ENCODE data around the gene C3orf49.

The C3orf49 gene

DNA sequence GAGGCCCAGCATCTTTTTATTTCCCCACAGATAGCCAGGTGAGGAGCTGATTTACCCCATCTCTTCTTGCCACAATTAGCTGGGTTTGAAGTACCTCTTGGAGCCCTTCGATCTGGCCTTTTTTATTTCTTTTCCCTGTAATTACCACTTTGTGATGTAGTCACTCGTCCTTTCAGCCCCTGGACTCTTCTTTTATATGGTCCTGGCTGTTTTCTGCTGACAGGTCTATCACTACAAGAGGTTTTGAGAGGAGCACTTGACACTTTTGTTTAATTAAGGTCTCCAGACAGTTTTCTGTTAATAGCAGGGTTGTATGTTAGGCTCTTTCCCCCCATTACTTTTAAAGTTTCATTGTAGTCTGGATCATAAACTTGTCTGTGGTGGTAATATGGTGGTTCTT is 56.4 kb downstream of the C3orf49 start:
- no peak for TF ChIP-seq CEBPB (IDR thresholded peaks at IDR 0.05)
- no peak for TF ChIP-seq NFIC (IDR thresholded peaks at IDR 0.05)
- TF ChIP-seq, protein P1, sequence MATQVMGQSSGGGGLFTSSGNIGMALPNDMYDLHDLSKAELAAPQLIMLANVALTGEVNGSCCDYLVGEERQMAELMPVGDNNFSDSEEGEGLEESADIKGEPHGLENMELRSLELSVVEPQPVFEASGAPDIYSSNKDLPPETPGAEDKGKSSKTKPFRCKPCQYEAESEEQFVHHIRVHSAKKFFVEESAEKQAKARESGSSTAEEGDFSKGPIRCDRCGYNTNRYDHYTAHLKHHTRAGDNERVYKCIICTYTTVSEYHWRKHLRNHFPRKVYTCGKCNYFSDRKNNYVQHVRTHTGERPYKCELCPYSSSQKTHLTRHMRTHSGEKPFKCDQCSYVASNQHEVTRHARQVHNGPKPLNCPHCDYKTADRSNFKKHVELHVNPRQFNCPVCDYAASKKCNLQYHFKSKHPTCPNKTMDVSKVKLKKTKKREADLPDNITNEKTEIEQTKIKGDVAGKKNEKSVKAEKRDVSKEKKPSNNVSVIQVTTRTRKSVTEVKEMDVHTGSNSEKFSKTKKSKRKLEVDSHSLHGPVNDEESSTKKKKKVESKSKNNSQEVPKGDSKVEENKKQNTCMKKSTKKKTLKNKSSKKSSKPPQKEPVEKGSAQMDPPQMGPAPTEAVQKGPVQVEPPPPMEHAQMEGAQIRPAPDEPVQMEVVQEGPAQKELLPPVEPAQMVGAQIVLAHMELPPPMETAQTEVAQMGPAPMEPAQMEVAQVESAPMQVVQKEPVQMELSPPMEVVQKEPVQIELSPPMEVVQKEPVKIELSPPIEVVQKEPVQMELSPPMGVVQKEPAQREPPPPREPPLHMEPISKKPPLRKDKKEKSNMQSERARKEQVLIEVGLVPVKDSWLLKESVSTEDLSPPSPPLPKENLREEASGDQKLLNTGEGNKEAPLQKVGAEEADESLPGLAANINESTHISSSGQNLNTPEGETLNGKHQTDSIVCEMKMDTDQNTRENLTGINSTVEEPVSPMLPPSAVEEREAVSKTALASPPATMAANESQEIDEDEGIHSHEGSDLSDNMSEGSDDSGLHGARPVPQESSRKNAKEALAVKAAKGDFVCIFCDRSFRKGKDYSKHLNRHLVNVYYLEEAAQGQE (IDR thresholded peaks at IDR 0.05; ENCODE audit: low read depth), result no peak
- TF ChIP-seq YY1 (IDR thresholded peaks at IDR 0.05; ENCODE audit: low read depth), result no peak
- no peak for TF ChIP-seq ZBTB7A (IDR thresholded peaks at IDR 0.05; ENCODE audit: low read depth)
- TF ChIP-seq, protein P2, sequence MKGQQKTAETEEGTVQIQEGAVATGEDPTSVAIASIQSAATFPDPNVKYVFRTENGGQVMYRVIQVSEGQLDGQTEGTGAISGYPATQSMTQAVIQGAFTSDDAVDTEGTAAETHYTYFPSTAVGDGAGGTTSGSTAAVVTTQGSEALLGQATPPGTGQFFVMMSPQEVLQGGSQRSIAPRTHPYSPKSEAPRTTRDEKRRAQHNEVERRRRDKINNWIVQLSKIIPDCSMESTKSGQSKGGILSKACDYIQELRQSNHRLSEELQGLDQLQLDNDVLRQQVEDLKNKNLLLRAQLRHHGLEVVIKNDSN (IDR thresholded peaks at IDR 0.05), result no peak
- no peak for TF ChIP-seq EGR1 (IDR thresholded peaks at IDR 0.05)
- no peak for TF ChIP-seq FOXM1 (IDR thresholded peaks at IDR 0.05; ENCODE audit: borderline replicate concordance, low read depth)

DNA sequence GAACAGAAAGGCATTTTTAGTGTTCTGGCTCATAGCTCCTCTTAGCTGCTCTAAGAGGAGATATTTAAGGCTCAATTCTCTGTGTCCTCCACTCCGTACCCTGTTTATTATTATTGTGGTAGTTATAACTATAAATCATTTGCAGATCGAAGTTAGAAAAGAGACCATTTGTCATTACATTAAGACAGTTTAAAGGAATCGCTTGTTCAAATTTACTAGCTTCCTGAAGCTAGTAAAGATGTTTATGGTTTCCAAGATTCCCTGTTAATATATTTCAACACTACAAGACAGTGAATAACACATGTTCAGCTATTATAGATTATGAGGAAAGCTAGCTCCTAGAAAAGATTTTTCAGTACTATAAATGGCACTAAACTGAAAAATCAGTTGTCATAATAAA is 57.2 kb downstream of the C3orf49 start:
- TF ChIP-seq, protein P1 (IDR thresholded peaks at IDR 0.05; ENCODE audit: low read depth), result no peak
- no peak for TF ChIP-seq YY1 (IDR thresholded peaks at IDR 0.05; ENCODE audit: low read depth)

DNA sequence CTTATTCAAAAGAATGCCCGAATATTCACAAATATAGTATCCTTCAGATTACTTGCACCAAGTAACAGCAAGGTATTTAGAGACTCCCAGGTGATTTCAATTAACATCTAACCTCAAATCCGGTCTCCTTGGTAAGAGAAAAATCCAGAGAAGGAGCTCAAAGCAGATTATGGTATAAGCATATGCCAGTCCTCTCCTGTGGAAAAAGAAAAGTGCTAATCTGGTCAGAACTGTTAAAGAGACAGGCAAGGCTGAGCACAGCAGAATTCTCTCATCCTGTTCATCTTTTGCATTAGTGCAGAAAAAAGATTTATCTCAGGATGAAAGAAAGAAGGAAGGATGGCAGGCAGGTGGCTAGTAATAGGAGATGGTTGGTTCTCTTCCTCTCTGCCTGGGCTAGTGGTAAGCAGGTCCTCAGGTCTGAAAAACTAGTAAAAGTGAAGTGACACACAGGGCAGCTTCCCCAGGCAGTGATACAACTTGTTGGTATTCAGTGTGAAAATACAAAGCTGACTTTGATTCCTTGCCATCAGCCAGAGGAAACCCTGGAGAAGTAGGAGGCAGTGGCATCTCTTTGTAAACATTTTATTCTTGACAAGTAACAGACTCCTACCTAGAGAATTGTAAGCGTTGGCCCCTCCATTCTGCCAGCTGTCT is 58.8 kb downstream of the C3orf49 start:
- TF ChIP-seq RAD21 (IDR thresholded peaks at IDR 0.05; ENCODE audit: low read depth) (no peak), ZBTB7A (IDR thresholded peaks at IDR 0.05; ENCODE audit: low read depth) (no peak), YY1 (IDR thresholded peaks at IDR 0.05; ENCODE audit: low read depth) (no peak), TAF1 (IDR thresholded peaks at IDR 0.05; ENCODE audit: low read depth) (no peak), CREB1 (IDR thresholded peaks at IDR 0.05; ENCODE audit: low read depth) (no peak), TEAD4 (IDR thresholded peaks at IDR 0.05) (no peak), FOXM1 (IDR thresholded peaks at IDR 0.05; ENCODE audit: borderline replicate concordance, low read depth) (no peak), CEBPB (IDR thresholded peaks at IDR 0.05) (no peak), EP300 (IDR thresholded peaks at IDR 0.05; ENCODE audit: borderline replicate concordance) (no peak), EGR1 (IDR thresholded peaks at IDR 0.05) (no peak), TCF12 (IDR thresholded peaks at IDR 0.05; ENCODE audit: low read depth) (no peak), NFIC (IDR thresholded peaks at IDR 0.05) (no peak)
- TF ChIP-seq, protein P3, sequence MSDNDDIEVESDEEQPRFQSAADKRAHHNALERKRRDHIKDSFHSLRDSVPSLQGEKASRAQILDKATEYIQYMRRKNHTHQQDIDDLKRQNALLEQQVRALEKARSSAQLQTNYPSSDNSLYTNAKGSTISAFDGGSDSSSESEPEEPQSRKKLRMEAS (IDR thresholded peaks at IDR 0.05), result no peak
- TF ChIP-seq, protein P2 (IDR thresholded peaks at IDR 0.05), result no peak
- TF ChIP-seq, protein P1 (IDR thresholded peaks at IDR 0.05; ENCODE audit: low read depth), result no peak

DNA sequence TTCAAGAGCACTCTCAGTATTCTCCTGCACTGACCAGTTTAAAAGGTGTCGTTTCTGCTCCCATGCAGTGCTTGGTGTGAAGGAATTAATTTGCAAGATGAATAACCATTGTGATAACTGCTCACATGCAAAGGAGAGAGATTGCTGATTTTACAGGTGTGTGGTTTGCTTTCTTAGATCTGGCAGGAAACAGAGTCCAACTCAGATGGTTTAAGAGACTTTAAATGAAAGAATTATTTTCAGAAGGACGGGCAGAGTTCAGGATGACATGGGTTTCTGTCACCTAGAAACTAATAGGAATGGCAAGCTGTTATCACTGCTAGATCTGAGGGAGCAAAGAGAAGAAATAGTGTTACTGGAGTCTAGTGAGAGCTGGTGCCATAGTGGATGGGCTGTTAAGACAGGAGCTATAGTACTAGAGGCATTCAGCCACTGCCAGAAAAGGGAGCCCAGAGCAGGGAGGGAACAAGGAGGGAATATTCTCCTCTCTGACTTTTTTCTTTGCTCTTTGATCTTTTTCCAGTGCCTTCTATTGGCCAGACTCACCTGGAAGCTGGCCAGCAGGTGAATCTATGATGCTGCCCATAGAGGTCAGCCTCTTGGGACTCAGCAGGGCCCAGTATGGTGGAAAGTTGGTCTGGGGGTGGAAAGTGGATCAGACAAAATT is 59.4 kb downstream of the C3orf49 start:
- no peak for TF ChIP-seq ZBTB7A (IDR thresholded peaks at IDR 0.05; ENCODE audit: low read depth)
- TF ChIP-seq NFIC (IDR thresholded peaks at IDR 0.05), result no peak
- no peak for TF ChIP-seq TEAD4 (IDR thresholded peaks at IDR 0.05)
- TF ChIP-seq, protein P2 (IDR thresholded peaks at IDR 0.05), result no peak
- TF ChIP-seq TCF12 (IDR thresholded peaks at IDR 0.05; ENCODE audit: low read depth), result no peak
- no peak for TF ChIP-seq YY1 (IDR thresholded peaks at IDR 0.05; ENCODE audit: low read depth)
- no peak for TF ChIP-seq EP300 (IDR thresholded peaks at IDR 0.05; ENCODE audit: borderline replicate concordance)
- no peak for TF ChIP-seq RAD21 (IDR thresholded peaks at IDR 0.05; ENCODE audit: low read depth)
- no peak for TF ChIP-seq CREB1 (IDR thresholded peaks at IDR 0.05; ENCODE audit: low read depth)

Data from Ishikawa (cell line).